Pancreas (tissue), 10 donors: ENCODE results near the gene ADAMTS8. TPM values are rescaled to one million over a fixed set of nuclear protein-coding genes. Genes with fewer than 3 reads are reported as not detected.

Experiments used
- ATAC-seq, 4 donors: fragments of 200-7000 bp; cut with Tn5 transposase; one replicate each; pipeline versions ENCODE4 v1.8.0 to v1.9.1; 2020; ENCODE audit warnings: mild to moderate bottlenecking in 4 of 4, moderate library complexity in 4 of 4
- DNase-seq, 6 donors: peaks; one replicate each; pipeline ENCODE4 v3.0.0-alpha.2; 2020
- FAIRE-seq: peaks from 2 replicates; lab custom pipeline; 2012; peaks lifted over from hg19 to GRCh38; lab: Jason Lieb, UNC
- H3K27ac ChIP-seq, 4 donors: fragments of 200-600 bp; sonication (generic); 1 replicate in 3 of 4; 2 replicates in 1 of 4; pipeline versions ENCODE4 v1.5.0 to v1.8.0; 2020
- H3K27me3 ChIP-seq, 4 donors: fragments of 200-600 bp; one replicate each; pipeline ENCODE4 v1.8.0; 2021
- H3K36me3 ChIP-seq, 3 donors: fragments of 200-600 bp; sonication (generic) in 1 of 3; one replicate each; pipeline versions ENCODE4 v1.5.0 to v1.8.0; 2020 to 2021
- H3K4me1 ChIP-seq, 3 donors: fragments of 200-600 bp; one replicate each; pipeline ENCODE4 v1.8.0; 2021
- H3K4me3 ChIP-seq, 4 donors: fragments of 200-600 bp; sonication (generic) in 2 of 4; one replicate each; pipeline versions ENCODE4 v1.5.0 to v1.8.0; 2020 to 2021
- H3K9me3 ChIP-seq, 4 donors: fragments of 200-600 bp; one replicate each; pipeline ENCODE4 v1.8.0; 2021
- WGBS, 2 donors: extraction: QIAGEN DNeasy Blood & Tissue Kit; methylation state at CpG; one replicate each; pipeline ENCODE4 v1.1.7; 2013; 5-methylcytosine and 5-hydroxymethylcytosine counted together
- intact Hi-C, 3 donors: fragments of 100-400 bp; cut with DNase I; formaldehyde crosslinking; loops; one replicate each; pipeline versions ENCODE4 v1.11.1 to v1.14.2; 2022
- polyA plus RNA-seq, 2 donors: library from polyadenylated mRNA; stranded (reverse); fragments of 200-250 nt; gene quantifications; one replicate each; pipeline ENCODE4 v1.2.3, GENCODE V29; 2013
- total RNA-seq, 6 donors: library from RNA; stranded (reverse); fragmentation: NEBNext Ultra II Directional in 4 of 6; extraction: Animal tissue kit (Norgen Biotek cat#: 25700) in 4 of 6; gene quantifications; one replicate each; pipeline versions ENCODE4 v1.2.1 to v1.2.4, GENCODE V29; 2021 to 2023
- TF ChIP-seq, protein P1 (sequence below), 4 donors: fragments of 200-600 bp; sonication (generic) in 3 of 4; IDR thresholded peaks; one replicate each; pipeline versions ENCODE4 v1.5.0 to v1.8.0; 2021; ENCODE audit warnings: antibody characterized with exemption in 4 of 4
- donor health status: healthy with polysubstance abuse.
- donor health status: DM: no; HTN: no; CAD: no; lungs with moderate emphysema.
- donor health status: DM: no; HTN: no; CAD: no.
- donor health status: control.
- donor health status: control.
- donor health status: Bipolar disorder and iron deficiency.
- donor health status: DM: yes; HTN: yes; CAD: no.
- donor health status: DM: no; HTN: no; CAD: no.
- donor health status: DM: no; HTN: no; CAD: no.
- donor health status: DM: yes; HTN: yes; CAD: no.

Gene ADAMTS8
- total and polyA plus RNA-seq, 8 donors: 0.04 to 1.6 (median 0.42) TPM; not detected in 1

GRCh38 chr11:130403271-130403804 lies 25.1 kb downstream of the ADAMTS8 start:
- Histone ChIP-seq H3K36me3 (no peaks in the 10 kb centered on the region), H3K27ac (peak overlapping the region in 1 of 4 donors; percentile 12), H3K4me3 (no peak overlapping the region), H3K9me3 (no peaks in the 10 kb centered on the region), H3K27me3 (no peaks in the 10 kb centered on the region), H3K4me1 (no peaks in the 10 kb centered on the region)
- TF ChIP-seq, protein P1, sequence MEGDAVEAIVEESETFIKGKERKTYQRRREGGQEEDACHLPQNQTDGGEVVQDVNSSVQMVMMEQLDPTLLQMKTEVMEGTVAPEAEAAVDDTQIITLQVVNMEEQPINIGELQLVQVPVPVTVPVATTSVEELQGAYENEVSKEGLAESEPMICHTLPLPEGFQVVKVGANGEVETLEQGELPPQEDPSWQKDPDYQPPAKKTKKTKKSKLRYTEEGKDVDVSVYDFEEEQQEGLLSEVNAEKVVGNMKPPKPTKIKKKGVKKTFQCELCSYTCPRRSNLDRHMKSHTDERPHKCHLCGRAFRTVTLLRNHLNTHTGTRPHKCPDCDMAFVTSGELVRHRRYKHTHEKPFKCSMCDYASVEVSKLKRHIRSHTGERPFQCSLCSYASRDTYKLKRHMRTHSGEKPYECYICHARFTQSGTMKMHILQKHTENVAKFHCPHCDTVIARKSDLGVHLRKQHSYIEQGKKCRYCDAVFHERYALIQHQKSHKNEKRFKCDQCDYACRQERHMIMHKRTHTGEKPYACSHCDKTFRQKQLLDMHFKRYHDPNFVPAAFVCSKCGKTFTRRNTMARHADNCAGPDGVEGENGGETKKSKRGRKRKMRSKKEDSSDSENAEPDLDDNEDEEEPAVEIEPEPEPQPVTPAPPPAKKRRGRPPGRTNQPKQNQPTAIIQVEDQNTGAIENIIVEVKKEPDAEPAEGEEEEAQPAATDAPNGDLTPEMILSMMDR (IDR thresholded peaks at IDR 0.05): no peak
- no peak for DNase-seq
- intact Hi-C loops: no loop called here
- 62 to 73% methylated on average over 11 of the region's 11 CpGs for WGBS, 2 donors
- ATAC-seq: peak in 3 of 4 donors; percentile 49 to 66 (median 62)
- no peak for FAIRE-seq

DNA sequence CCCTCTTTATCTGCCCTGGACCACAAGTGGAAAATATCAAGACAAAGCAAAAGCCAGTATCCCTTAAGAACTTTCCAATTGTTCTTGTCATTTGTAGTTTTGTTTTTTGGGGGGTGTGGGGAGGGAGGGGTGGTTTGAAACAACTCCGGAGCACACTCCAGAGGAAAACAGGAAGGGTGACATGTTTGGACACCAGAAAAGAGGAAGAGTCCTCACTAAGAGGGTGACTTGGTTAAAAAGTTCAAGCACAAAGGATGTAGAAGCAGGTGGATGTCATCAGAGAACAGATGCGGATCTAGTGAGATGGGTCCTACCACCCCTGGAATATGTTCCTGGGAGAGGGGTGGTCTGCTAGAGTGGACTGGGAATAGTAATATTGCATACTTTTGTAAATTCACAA lies 25.8 kb downstream of the ADAMTS8 start:
- FAIRE-seq (no peak), ATAC-seq (no peak), DNase-seq (no peak)
- H3K27ac ChIP-seq: peak overlapping the region in 1 of 4 donors; percentile 12
- no peaks in the 10 kb centered on the region for H3K27me3 ChIP-seq
- H3K4me3 ChIP-seq: no peak overlapping the region
- TF ChIP-seq, protein P1 (IDR thresholded peaks at IDR 0.05): no peak
- no peaks in the 10 kb centered on the region for H3K9me3 ChIP-seq
- H3K4me1 ChIP-seq: no peaks in the 10 kb centered on the region
- intact Hi-C loops: no loop called here
- H3K36me3 ChIP-seq: no peaks in the 10 kb centered on the region
- WGBS, 2 donors: 68 to 71% methylated on average over 2 of the region's 2 CpGs

DNA sequence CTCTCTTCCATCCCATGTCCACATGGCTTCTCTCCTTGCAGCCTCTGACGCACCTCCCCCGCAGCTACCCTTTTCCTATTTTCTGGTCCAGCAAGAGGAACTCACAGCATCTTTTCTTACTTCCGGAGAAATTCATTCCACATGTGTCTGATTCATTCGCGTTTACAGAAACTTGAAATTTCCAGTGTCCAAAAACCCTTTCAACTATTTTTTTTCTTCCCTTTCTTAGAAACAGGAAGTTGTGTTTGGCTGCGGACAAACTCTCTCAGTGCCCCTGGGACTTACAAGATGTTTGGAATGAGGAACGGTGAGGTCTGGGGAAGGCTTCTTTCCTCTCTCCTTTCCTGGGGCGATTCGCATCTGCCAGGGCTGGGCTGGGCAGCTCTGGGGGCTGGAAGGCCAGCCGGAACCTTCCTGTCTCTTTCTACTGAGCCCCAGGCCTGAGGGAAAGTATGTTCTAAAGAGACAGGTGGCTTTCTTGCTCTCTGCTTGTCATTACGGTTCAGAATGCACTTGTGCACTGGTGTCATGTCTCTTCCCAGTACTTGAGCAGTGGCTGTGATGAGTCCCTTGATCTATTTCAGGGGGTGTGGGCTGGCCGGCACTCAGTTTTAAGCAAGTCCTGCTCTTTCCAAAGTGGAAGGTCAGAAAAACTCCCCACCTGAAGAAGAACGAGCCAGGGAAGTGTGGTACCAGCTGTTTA lies 27.5 kb downstream of the ADAMTS8 start:
- FAIRE-seq: no peak
- intact Hi-C loops: no loop called here

GRCh38 chr11:130399196-130399595 lies 29.2 kb downstream of the ADAMTS8 start:
- WGBS, 2 donors: 91 to 95% methylated on average over 2 of the region's 2 CpGs
- no peaks in the 10 kb centered on the region for H3K36me3 ChIP-seq
- DNase-seq (no peak), FAIRE-seq (no peak), ATAC-seq (no peak)
- peaks cover 0 to 8% (median 4%) of the 10 kb centered on the region in 3 donors for H3K4me1 ChIP-seq
- H3K4me3 ChIP-seq: no peak overlapping the region
- H3K27ac ChIP-seq: no peak overlapping the region
- no peaks in the 10 kb centered on the region for H3K27me3 ChIP-seq
- TF ChIP-seq, protein P1 (IDR thresholded peaks at IDR 0.05): no peak
- no peaks in the 10 kb centered on the region for H3K9me3 ChIP-seq
- intact Hi-C loops: no loop called here

More for the DNA sequence above, 27.5 kb downstream of the ADAMTS8 start:
- H3K27ac ChIP-seq: no peak overlapping the region
- H3K4me1 ChIP-seq: peaks cover 0 to 8% (median 4%) of the 10 kb centered on the region in 3 donors
- DNase-seq (no peak), ATAC-seq (peak in 1 of 4 donors; percentile 14)
- no peaks in the 10 kb centered on the region for H3K36me3 ChIP-seq
- 77 to 78% methylated on average over 13 of the region's 13 CpGs for WGBS, 2 donors
- no peak overlapping the region for H3K4me3 ChIP-seq
- TF ChIP-seq, protein P1 (IDR thresholded peaks at IDR 0.05): no peak
- no peaks in the 10 kb centered on the region for H3K27me3 ChIP-seq
- no peaks in the 10 kb centered on the region for H3K9me3 ChIP-seq

DNA sequence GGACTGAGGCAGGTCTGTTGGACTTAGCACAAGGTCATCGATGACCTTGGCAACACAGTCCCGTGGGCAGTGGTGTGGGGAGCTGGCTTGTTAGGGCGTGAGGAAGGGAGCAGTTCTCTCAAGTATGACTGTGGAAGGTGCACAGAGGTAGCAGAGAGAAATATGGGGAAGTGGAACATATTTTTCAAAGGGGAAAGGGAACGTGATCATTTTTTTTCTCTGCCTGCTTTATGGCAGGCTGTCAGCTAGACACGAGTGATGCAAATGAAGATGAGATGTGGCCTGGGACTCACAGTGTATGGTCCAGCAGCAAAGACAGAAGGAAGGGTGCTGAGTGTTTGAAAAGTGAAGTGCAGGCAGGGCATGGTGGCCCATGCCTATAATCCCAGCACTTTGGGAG lies 30.6 kb downstream of the ADAMTS8 start:
- intact Hi-C loops: no loop called here
- FAIRE-seq: no peak
- 68 to 73% methylated on average over 5 of the region's 5 CpGs for WGBS, 2 donors

More for the DNA sequence above, 30.6 kb downstream of the ADAMTS8 start:
- TF ChIP-seq, protein P1 (IDR thresholded peaks at IDR 0.05): no peak
- H3K36me3 ChIP-seq: no peaks in the 10 kb centered on the region
- peaks cover 0 to 8% (median 4%) of the 10 kb centered on the region in 3 donors for H3K4me1 ChIP-seq
- no peaks in the 10 kb centered on the region for H3K9me3 ChIP-seq
- no peaks in the 10 kb centered on the region for H3K27me3 ChIP-seq
- ATAC-seq: peak in 1 of 4 donors; percentile 6
- no peak for DNase-seq
- no peak overlapping the region for H3K4me3 ChIP-seq
- no peak overlapping the region for H3K27ac ChIP-seq
